ENCODE measurements around the gene HCN4.

The HCN4 gene

DNA sequence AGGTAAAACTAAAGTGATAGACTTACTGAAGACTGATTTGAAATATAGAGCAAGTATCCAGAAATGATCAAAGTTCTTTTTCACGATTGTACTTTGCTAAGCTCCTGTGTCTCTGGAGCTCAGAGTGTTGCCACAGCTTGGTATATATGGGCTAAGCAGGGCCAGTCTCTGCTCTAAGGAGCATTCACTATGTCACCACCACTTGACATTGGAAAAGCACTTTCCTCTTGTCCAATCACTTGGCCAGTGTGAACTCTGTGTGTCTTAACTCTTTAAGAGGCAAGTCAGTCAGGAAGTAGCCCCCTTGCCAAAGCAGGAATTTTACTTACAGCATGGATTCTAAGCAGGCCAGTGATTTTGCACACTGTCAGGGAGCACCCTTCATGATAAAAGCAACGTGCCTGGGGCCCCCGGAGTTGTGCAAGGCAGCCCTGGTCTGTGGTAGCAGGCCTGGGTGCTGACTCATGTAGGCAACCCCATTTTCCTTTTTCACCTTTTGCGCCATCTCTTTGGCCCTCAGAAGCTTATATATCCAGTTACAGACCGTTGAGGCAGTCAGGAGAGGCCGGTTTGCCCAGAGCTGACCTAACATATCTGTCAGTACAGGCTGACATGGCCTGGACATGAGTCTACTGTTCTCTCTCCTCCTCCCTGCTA is 73.0 kb downstream of the HCN4 start:
- DNase-seq (ENCODE audit: low read depth in 2 of 2): no peak

DNA sequence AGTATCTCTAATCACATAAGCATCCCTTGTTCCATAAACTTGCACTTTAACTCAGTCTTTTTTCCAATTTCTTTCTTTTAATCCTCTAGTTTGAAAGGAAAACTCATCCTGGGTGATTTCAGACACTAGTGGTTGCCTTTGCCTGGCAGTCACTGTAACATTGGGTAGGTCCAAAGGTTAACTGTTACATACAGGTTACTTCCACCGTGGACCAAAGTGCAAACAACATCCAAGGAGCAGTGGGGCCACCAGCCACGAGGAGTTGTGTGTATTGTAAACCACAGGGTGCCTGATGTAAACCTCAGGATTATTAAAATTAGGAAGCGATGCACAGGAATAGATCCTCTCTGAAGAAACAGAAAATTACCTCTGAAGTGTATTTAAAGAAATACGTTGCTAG is 75.0 kb downstream of the HCN4 start:
- DNase-seq (ENCODE audit: low read depth in 2 of 2): no peak

DNA sequence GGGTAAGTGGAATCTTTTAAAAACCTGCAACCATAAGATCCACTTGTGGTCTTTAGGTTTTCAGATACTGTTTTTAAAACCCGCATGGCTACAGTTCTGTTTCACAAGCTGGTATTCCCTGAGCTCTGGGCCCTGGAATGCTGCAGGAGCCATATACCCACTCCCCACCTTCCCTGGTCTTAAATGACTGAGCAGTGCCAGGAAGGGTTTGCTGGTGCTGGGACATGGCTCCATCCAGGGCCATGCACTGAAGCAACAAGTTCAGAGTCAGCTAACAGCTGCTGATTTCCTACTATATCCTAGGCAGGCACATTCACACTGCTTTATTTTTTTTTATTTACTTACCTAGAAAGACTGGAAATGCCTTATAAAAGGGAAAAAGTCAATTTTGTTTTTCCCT is 77.3 kb downstream of the HCN4 start:
- no peak for DNase-seq (ENCODE audit: low read depth in 2 of 2)

DNA sequence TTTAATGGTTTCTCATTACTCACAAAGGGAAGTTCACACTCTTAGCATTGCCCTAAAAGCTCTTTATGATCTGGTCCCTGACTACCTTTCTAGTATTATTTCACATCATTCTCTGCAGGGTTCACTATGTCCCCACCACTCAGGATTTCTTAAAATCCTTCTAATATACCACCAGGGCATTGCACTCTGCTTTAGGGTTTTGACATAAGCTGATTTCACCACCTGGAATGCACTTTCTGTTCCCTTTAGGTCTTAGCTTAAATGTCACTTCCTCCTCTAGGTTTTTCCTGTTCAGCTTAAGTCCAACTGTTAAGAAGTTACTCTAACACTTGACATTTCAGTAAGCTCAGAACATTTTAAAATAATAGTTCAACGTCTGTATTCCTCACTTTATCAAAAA is 81.7 kb downstream of the HCN4 start:
- no peak for DNase-seq (ENCODE audit: low read depth in 2 of 2)

DNA sequence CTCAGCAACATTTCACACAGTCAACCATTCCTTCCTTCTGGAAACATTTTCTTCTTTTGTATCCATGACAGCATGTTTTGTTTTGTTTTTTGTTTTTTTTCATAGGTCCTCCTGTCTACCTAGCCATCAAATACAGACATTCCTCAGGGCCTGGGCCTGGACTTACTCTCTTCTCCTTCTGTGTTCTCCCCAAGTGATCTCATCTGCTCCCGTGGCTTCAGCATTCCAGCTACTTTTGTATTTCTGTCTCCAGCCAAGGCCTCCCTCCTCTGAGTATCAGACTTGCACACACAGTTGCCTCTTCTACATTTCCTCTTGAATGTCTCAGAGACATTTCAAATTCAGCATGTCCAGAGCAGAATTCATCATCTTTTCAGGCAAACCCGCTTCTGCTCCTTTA is 82.4 kb downstream of the HCN4 start:
- DNase-seq (ENCODE audit: low read depth in 2 of 2): no peak

DNA sequence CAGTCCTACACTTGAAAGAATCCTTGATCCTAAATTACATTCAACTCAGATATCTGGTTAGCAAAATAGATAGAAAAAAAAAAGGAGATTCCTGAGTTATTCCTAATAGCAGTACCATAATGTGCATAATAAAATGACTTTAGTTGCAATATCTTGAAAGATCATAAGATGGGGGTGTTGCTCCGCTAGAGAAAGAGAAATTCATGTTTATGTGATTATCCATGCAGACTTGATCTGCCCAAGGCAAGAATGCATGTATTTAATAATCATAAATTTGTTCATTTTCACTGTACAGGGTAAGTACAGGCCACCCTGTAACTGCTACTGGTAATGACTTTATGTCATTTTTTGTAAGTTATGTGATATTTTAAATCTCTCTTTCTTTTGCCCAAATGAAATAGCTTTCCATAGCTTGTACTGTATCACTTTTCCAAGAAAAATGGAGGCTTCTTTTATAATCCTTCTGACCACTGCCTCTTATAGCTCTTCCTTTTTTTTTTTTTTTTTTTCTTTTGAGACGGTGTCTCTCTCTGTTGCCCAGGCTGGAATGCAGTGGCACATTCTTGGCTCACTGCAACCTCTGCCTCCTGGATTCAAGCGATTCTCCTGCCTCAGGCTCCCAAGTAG is 84.6 kb downstream of the HCN4 start:
- DNase-seq (ENCODE audit: low read depth in 2 of 2): no peak

DNA sequence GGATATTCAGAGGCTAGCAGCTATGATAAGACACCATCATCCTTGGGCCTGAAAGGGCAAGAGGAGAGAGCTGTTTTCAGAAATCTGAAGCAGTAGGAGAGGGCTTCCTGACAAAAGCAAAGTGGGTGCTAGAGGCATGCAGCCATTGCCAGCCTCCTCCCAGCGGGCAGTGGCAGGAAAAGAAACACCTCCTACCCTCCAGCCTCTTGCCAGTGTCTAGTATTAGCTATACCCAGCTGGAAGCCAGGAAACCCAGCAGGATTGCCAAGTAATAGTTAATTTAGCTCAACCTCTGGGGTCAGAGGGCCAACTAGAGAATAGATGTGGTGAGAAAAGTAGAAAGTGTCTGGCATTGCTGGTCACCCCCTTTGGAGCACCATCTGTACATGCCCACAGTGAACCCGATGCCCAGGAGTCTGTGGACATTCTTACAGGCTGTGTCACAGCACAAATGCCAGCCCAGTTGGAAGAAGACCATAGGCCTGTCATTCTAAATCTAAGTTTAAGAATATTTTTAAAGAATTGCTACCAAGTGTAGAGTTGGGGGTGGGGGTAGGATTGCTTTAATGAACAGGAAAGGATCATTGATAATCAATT is 85.3 kb downstream of the HCN4 start:
- no peak for DNase-seq (ENCODE audit: low read depth in 2 of 2)

DNA sequence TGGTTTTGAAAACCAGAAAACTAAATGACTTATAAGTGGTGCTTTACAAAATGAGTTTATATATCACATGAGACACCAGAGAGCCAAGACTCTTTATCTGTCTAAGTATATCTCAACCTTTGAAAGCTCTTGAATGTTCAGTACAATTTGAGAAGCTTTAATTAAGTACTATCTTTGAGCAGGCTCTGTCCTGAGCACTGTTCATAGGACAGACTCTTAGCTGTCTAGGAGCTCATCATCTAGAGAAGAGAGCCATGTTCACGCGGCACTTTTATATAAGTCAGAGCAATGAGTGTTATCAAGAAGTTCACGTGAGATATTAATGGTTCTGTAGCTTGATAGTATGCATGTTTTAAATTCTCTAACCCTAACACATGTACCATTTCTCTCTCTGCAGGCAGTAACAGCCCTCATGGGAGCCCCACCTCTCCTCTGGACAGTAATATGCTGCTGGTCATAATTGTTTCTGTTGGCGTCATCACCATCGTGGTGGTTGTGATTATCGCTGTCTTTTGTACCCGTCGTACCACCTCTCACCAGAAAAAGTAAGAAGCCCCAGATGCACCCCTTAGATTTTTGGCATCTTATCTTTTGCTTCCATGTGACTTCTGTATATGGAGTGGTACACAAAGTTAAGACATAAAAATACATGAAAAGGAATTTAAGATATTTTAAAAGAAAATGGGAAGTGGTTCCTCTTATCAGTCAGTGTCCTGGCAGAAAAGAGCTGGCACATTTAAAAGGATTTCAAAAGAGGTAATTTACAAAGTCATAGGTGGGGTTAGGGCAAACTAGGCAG is 86.0 kb downstream of the HCN4 start:
- DNase-seq (ENCODE audit: low read depth in 2 of 2): no peak

DNA sequence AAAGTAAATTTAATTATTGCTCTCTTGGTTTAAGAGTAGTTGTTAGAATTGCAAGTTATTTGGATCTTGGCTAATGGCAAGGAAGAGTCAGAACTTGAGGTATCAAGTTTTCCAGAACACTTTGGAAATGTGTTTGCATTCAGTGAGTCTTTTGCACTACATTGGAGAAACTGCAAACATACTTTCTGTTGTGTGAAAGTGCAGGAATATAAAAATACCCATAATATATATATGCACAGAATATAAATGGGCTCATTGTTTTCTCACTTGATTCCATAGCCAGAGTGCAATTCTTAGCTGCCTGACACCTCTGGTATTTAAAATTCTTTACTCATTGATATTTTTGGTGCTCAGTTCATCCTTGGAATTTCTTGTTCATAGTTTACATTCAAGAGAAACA is 92.9 kb downstream of the HCN4 start:
- DNase-seq (ENCODE audit: low read depth in 2 of 2): no peak

DNA sequence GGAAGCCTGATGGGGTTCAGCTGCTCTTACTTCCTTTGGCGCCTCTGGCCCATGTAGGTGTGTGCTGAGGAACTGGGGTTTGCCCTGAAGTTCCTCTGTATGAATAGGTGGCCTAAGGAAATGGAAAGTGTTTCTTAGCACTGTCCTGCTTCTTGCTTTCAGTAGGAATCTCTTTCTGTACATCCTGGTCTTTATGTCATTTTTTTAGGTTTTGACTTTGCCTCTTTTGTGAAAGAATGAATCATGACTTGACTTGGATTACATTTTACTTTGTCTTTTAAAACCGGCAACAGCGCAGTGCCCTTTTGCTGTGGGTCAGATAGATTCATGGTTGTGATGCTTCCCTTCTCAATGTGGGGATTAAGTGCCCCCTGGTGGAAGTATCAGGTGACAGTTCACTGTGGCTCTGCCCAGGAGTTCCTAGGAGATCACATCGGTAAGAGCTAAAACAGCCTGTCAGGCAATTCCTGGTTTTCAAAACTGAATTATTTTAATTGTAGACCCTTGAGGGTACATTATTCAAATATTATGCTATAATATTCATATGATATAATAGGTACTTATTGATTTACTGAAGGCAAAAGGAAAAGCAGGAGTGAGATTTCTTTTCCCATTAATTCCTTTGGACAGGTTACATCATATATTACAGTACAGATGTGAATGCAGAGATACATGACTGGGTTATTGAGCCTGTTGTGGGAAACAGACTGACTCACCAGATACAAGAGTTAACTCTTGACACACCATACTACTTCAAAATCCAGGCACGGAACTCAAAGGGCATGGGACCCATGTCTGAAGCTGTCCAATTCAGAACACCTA is 95.4 kb downstream of the HCN4 start:
- peak in 1 of 2 donors; percentile 10 for DNase-seq (ENCODE audit: low read depth in 2 of 2)

DNA sequence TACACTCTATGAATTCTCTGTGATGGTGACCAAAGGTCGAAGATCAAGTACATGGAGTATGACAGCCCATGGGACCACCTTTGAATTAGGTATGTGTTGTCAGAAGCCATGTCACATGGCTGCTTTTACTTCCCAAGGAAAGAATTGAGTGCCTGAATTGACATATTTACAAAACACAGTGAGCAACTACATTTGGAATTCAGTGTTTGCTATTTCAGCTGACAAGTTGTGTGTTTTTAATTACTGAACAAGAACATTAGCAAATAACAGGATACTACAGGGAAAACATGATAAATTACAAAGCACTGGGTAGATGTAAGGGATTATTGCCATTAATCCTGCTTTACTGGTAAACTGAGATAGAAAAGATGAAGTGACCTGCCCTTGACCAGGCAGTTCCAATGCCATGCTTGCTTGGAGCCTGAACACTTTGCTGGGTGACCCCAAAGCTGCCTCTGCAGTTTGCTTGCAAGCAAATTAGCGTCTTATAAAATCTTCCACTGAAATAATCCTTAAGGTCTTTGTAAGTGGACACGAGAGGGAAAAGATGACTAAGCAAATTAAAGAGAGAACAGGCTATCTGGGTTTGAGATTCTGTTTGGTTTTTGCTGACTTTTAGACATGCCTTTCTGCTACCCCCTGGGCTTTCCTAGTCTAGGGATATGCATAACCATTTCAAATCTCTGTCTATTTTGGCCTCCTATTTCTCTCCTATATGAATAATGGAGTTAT is 98.2 kb downstream of the HCN4 start:
- DNase-seq (ENCODE audit: low read depth in 2 of 2): no peak
